ENCODE results near the gene POLR1A.

DNA sequence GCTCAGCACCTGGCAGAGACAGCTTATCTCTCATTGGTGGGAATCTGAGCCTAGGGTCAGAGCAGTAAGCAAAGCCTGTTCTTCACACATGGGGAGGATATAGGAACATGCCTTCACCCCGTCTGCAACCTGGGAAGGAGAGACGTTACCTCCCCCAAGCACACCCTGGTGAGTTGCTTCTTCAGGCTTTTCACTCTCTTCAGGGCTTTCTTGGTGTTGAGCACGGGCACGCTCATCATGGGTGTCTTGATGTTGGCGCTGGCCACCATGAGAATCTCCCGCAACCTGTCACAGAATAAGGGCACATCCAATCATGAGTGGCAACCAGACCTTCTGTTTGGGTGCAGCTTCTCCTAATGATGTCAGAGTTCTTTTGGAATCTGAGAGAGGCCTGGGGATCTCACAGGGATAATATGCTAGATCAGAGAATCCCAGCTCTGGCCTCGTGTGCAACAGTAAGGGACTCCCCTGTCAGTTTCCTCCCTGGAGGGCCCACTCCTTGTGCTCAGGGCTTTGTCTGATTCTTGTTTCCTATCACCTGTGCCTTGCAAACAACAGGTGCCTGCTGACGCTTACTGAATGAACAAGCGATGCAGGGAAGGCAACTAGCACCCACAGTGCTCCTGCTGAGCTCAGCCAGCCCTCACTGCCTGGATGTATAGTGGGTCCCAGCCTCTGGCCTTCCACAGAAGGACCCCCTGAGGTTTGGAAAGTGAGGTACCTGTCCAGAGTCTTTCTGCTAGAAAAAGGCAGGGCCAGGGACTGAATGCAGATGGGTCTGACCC is 66.3 kb downstream of the POLR1A start:
- TF ChIP-seq TEAD2 (CRISPR knock-in tag; IDR thresholded peaks at IDR 0.05) (no peak), FOXA1 (IDR thresholded peaks at IDR 0.05) (no peak), FOXA1 (CRISPR knock-in tag; IDR thresholded peaks at IDR 0.05) (no peak), GABPA (IDR thresholded peaks at IDR 0.05; ENCODE audit: low read depth, low read length) (no peak), GABPA (CRISPR knock-in tag; IDR thresholded peaks at IDR 0.05; ENCODE audit: low read depth) (no peak), NBN (conservative IDR thresholded peaks at IDR 0.05) (no peak), ZNF263 (CRISPR knock-in tag; IDR thresholded peaks at IDR 0.05) (no peak), ATF4 (CRISPR knock-in tag; IDR thresholded peaks at IDR 0.05) (no peak), ZNF274 (CRISPR knock-in tag; IDR thresholded peaks at IDR 0.05) (no peak)
- TF ChIP-seq, protein P1, sequence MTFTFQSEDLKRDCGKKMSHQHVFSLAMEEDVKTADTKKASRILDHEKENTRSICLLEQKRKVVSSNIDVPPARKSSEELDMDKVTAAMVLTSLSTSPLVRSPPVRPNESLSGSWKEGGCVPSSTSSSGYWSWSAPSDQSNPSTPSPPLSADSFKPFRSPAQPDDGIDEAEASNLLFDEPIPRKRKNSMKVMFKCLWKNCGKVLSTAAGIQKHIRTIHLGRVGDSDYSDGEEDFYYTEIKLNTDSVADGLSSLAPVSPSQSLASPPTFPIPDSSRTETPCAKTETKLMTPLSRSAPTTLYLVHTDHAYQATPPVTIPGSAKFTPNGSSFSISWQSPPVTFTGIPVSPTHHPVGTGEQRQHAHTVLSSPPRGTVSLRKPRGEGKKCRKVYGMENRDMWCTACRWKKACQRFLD (CRISPR knock-in tag; IDR thresholded peaks at IDR 0.05; ENCODE audit: borderline replicate concordance): no peak
- TF ChIP-seq, protein P2, sequence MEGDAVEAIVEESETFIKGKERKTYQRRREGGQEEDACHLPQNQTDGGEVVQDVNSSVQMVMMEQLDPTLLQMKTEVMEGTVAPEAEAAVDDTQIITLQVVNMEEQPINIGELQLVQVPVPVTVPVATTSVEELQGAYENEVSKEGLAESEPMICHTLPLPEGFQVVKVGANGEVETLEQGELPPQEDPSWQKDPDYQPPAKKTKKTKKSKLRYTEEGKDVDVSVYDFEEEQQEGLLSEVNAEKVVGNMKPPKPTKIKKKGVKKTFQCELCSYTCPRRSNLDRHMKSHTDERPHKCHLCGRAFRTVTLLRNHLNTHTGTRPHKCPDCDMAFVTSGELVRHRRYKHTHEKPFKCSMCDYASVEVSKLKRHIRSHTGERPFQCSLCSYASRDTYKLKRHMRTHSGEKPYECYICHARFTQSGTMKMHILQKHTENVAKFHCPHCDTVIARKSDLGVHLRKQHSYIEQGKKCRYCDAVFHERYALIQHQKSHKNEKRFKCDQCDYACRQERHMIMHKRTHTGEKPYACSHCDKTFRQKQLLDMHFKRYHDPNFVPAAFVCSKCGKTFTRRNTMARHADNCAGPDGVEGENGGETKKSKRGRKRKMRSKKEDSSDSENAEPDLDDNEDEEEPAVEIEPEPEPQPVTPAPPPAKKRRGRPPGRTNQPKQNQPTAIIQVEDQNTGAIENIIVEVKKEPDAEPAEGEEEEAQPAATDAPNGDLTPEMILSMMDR (CRISPR knock-in tag; IDR thresholded peaks at IDR 0.05): no peak
- TF ChIP-seq, protein P3, sequence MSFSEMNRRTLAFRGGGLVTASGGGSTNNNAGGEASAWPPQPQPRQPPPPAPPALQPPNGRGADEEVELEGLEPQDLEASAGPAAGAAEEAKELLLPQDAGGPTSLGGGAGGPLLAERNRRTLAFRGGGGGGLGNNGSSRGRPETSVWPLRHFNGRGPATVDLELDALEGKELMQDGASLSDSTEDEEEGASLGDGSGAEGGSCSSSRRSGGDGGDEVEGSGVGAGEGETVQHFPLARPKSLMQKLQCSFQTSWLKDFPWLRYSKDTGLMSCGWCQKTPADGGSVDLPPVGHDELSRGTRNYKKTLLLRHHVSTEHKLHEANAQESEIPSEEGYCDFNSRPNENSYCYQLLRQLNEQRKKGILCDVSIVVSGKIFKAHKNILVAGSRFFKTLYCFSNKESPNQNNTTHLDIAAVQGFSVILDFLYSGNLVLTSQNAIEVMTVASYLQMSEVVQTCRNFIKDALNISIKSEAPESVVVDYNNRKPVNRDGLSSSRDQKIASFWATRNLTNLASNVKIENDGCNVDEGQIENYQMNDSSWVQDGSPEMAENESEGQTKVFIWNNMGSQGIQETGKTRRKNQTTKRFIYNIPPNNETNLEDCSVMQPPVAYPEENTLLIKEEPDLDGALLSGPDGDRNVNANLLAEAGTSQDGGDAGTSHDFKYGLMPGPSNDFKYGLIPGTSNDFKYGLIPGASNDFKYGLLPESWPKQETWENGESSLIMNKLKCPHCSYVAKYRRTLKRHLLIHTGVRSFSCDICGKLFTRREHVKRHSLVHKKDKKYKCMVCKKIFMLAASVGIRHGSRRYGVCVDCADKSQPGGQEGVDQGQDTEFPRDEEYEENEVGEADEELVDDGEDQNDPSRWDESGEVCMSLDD (CRISPR knock-in tag; IDR thresholded peaks at IDR 0.05; ENCODE audit: borderline replicate concordance): no peak
